MM.1S (cell line): Measurements from ENCODE around the gene DSCAML1.

ENCODE experiments used
- DNase-seq: peaks from one replicate; pipeline ENCODE4 v3.0.0-alpha.2; 2015
- H2AFZ ChIP-seq: fragments of 300-600 bp; sonication (generic); 2 replicates; pipeline ENCODE4 v1.6.0; 2016; ENCODE audit warnings: antibody characterized with exemption, low read length
- H3F3A ChIP-seq: fragments of 300-600 bp; sonication (generic); 2 replicates; pipeline ENCODE4 v1.6.1; 2016; ENCODE audit warnings: mild to moderate bottlenecking, antibody characterized with exemption, low read length, moderate library complexity, mixed read lengths; ENCODE audit not compliant: insufficient read depth
- H3K27ac ChIP-seq: fragments of 300-600 bp; sonication (generic); 2 replicates; pipeline ENCODE4 v1.5.1; 2016; ENCODE audit warnings: mild to moderate bottlenecking, low read length
- H3K27me3 ChIP-seq: fragments of 300-600 bp; sonication (generic); replicated peaks from 2 replicates; pipeline ENCODE4 v1.6.0; 2016; ENCODE audit warnings: low read length; ENCODE audit not compliant: insufficient read depth
- H3K36me3 ChIP-seq: fragments of 300-600 bp; sonication (generic); replicated peaks from 2 replicates; pipeline ENCODE4 v1.6.1; 2016; ENCODE audit warnings: mild to moderate bottlenecking, low read length, mixed read lengths; ENCODE audit not compliant: insufficient read depth
- H3K4me1 ChIP-seq: fragments of 300-600 bp; sonication (generic); 2 replicates; pipeline ENCODE4 v1.6.1; 2016; ENCODE audit warnings: low read length, mixed read lengths
- H3K4me2 ChIP-seq: fragments of 300-600 bp; sonication (generic); 2 replicates; pipeline ENCODE4 v1.6.0; 2016; ENCODE audit warnings: low read depth, low read length
- H3K4me3 ChIP-seq: fragments of 300-600 bp; sonication (generic); 2 replicates; pipeline ENCODE4 v1.5.1; 2016; ENCODE audit warnings: low read length, mixed read lengths
- H3K79me2 ChIP-seq: fragments of 300-600 bp; sonication (generic); 2 replicates; pipeline ENCODE4 v1.6.1; 2016; ENCODE audit warnings: mixed run types, low read length, mixed read lengths
- H3K9ac ChIP-seq: fragments of 300-600 bp; sonication (generic); 2 replicates; pipeline ENCODE4 v1.6.1; 2016; ENCODE audit warnings: low read length, mixed read lengths
- H3K9me2 ChIP-seq: fragments of 300-600 bp; sonication (generic); replicated peaks from 2 replicates; pipeline ENCODE4 v1.6.1; 2016; ENCODE audit warnings: mild to moderate bottlenecking, low read length, mixed read lengths; ENCODE audit not compliant: insufficient read depth
- H3K9me3 ChIP-seq: fragments of 300-600 bp; sonication (generic); replicated peaks from 2 replicates; pipeline ENCODE4 v1.6.1; 2016; ENCODE audit warnings: mild to moderate bottlenecking, low read length, mixed read lengths; ENCODE audit not compliant: insufficient read depth
- H4K20me1 ChIP-seq: fragments of 300-600 bp; sonication (generic); 2 replicates; pipeline ENCODE4 v1.6.1; 2016; ENCODE audit warnings: mild to moderate bottlenecking, low read length, moderate library complexity, mixed read lengths; ENCODE audit not compliant: insufficient read depth
- CTCF ChIP-seq: fragments of 300-600 bp; sonication (generic); IDR thresholded peaks from 2 replicates; pipeline ENCODE4 v1.5.1; 2016; ENCODE audit warnings: antibody characterized with exemption, low read length, mixed read lengths
- EZH2 ChIP-seq: fragments of 300-600 bp; sonication (generic); optimal IDR thresholded peaks from 2 replicates; pipeline ENCODE3; 2017; ENCODE audit warnings: low read depth, mild to moderate bottlenecking, antibody characterized with exemption, low read length, mixed read lengths
- EZH2phosphoT487 ChIP-seq: fragments of 300-600 bp; sonication (generic); IDR thresholded peaks from 2 replicates; pipeline ENCODE4 v1.6.1; 2018; ENCODE audit warnings: antibody characterized with exemption, low read length

Gene DSCAML1

GRCh38 chr11:117382746-117383145 is 414.3 kb downstream of the DSCAML1 start:
- Histone ChIP-seq H3K9me3 (no peaks in the 10 kb centered on the region), H3K36me3 (no peaks in the 10 kb centered on the region)

GRCh38 chr11:117381481-117382387 is 415.3 kb downstream of the DSCAML1 start:
- no peaks in the 10 kb centered on the region for H3K79me2 ChIP-seq
- no peaks in the 10 kb centered on the region for H3K27me3 ChIP-seq
- no peaks in the 10 kb centered on the region for H3K4me1 ChIP-seq
- H3F3A ChIP-seq: no peaks in the 10 kb centered on the region
- no peak overlapping the region for H3K27ac ChIP-seq
- no peaks in the 10 kb centered on the region for H3K9me3 ChIP-seq
- TF ChIP-seq CTCF (no peak), EZH2 (no peak)
- H4K20me1 ChIP-seq: no peaks in the 10 kb centered on the region
- H3K4me2 ChIP-seq: no peak overlapping the region
- H3K9ac ChIP-seq: no peak overlapping the region
- no peak for DNase-seq
- H2AFZ ChIP-seq: no peak overlapping the region
- no peaks in the 10 kb centered on the region for H3K9me2 ChIP-seq
- no peaks in the 10 kb centered on the region for H3K36me3 ChIP-seq
- H3K4me3 ChIP-seq: no peak overlapping the region

More at GRCh38 chr11:117382746-117383145, 414.3 kb downstream of the DSCAML1 start:
- Histone ChIP-seq H3F3A (no peaks in the 10 kb centered on the region), H3K9ac (no peak overlapping the region), H3K4me1 (no peaks in the 10 kb centered on the region), H4K20me1 (no peaks in the 10 kb centered on the region), H3K27ac (no peak overlapping the region), H3K4me2 (no peak overlapping the region), H3K27me3 (no peaks in the 10 kb centered on the region), H3K9me2 (no peaks in the 10 kb centered on the region), H3K79me2 (no peaks in the 10 kb centered on the region), H2AFZ (no peak overlapping the region), H3K4me3 (no peak overlapping the region)
- no peak for TF ChIP-seq EZH2phosphoT487
- TF ChIP-seq EZH2: no peak
- TF ChIP-seq CTCF: no peak
- no peak for DNase-seq

GRCh38 chr11:117380676-117381075 is 416.3 kb downstream of the DSCAML1 start:
- no peaks in the 10 kb centered on the region for H4K20me1 ChIP-seq
- no peaks in the 10 kb centered on the region for H3K4me1 ChIP-seq
- H3K9ac ChIP-seq: no peak overlapping the region
- no peaks in the 10 kb centered on the region for H3F3A ChIP-seq
- DNase-seq: no peak
- no peaks in the 10 kb centered on the region for H3K36me3 ChIP-seq
- no peak overlapping the region for H2AFZ ChIP-seq
- no peaks in the 10 kb centered on the region for H3K9me2 ChIP-seq
- H3K9me3 ChIP-seq: no peaks in the 10 kb centered on the region
- no peaks in the 10 kb centered on the region for H3K79me2 ChIP-seq
- H3K4me2 ChIP-seq: no peak overlapping the region
- H3K4me3 ChIP-seq: no peak overlapping the region
- no peaks in the 10 kb centered on the region for H3K27me3 ChIP-seq
- TF ChIP-seq EZH2: no peak
- no peak for TF ChIP-seq EZH2phosphoT487
- no peak for TF ChIP-seq CTCF
- no peak overlapping the region for H3K27ac ChIP-seq
